H1 (cell line): ENCODE results near the gene NDUFAF7. TPM values are rescaled to one million over a fixed set of nuclear protein-coding genes. Genes with fewer than 3 reads are reported as not detected.

Experiments
- CTCF ChIA-PET: fragments of 300-600 bp; sonication (Branson Sonifier 250); formaldehyde crosslinking; loops from one replicate; lab custom pipeline; 2021; ENCODE audit not compliant: partially characterized antibody; lab: Charles Lee
- POLR2A ChIA-PET: fragments of 300-600 bp; sonication (Branson Sonifier 250); formaldehyde crosslinking; loops from one replicate; lab custom pipeline; 2021; ENCODE audit warnings: inconsistent platforms; ENCODE audit not compliant: partially characterized antibody; lab: Charles Lee
- DNase-seq, 2 experiments: peaks; one replicate each; pipeline versions ENCODE4 v3.0.0 to v3.0.0-alpha.2; 2010 to 2022; ENCODE audit warnings: low spot score in 2 of 2, low read depth in 1 of 2, mixed read lengths in 1 of 2
- FAIRE-seq: peaks from 2 replicates; lab custom pipeline; 2011; peaks lifted over from hg19 to GRCh38; lab: Jason Lieb, UNC
- H2AFZ ChIP-seq: 2 replicates; pipeline ENCODE4 v1.8.1; 2012; ENCODE audit warnings: low read length, inconsistent platforms
- H2AK5ac ChIP-seq: 2 replicates; pipeline ENCODE4 v1.6.1; 2013; ENCODE audit warnings: low read depth, low read length
- H2BK120ac ChIP-seq: replicated peaks from 2 replicates; pipeline ENCODE3; 2013; ENCODE audit warnings: low read depth, low read length, inconsistent platforms
- H2BK12ac ChIP-seq: 2 replicates; pipeline ENCODE4 v1.6.1; 2013; ENCODE audit warnings: low read depth, low read length
- H2BK15ac ChIP-seq: 2 replicates; pipeline ENCODE4 v1.6.1; 2013; ENCODE audit warnings: low read length
- H2BK20ac ChIP-seq: 2 replicates; pipeline ENCODE4 v1.6.1; 2013; ENCODE audit warnings: low read length
- H2BK5ac ChIP-seq: 2 replicates; pipeline ENCODE4 v1.6.1; 2013; ENCODE audit warnings: low read depth, low read length
- H3K14ac ChIP-seq: 2 replicates; pipeline ENCODE4 v1.6.1; 2013; ENCODE audit warnings: inconsistent platforms; ENCODE audit not compliant: insufficient read length
- H3K18ac ChIP-seq: 2 replicates; pipeline ENCODE4 v1.6.1; 2013; ENCODE audit warnings: low read length; ENCODE audit errors: extremely low read depth
- H3K23ac ChIP-seq: 2 replicates; pipeline ENCODE4 v1.6.1; 2013; ENCODE audit warnings: inconsistent platforms; ENCODE audit not compliant: insufficient read length
- H3K23me2 ChIP-seq: 2 replicates; pipeline ENCODE4 v1.6.1; 2013; ENCODE audit warnings: low read depth, low read length
- H3K27ac ChIP-seq: 2 replicates; pipeline ENCODE4 v1.6.1; 2011; ENCODE audit warnings: low read depth, low read length, inconsistent platforms
- H3K27me3 ChIP-seq, 4 experiments: replicated peaks in 1 of 4; 1 replicate in 1 of 4; 2 replicates in 3 of 4; pipeline versions ENCODE4 v1.6.1 to v1.8.1; 2011 to 2013; ENCODE audit warnings: low read length in 3 of 4, mild to moderate bottlenecking in 3 of 4, inconsistent platforms in 2 of 4, mixed read lengths in 2 of 4, moderate library complexity in 1 of 4; ENCODE audit not compliant: control insufficient read depth in 3 of 4, insufficient read depth in 3 of 4; ENCODE audit errors: extremely low read depth in 1 of 4
- H3K36me3 ChIP-seq, 4 experiments: 2 replicates each; pipeline versions ENCODE4 v1.6.1 to v1.8.1; 2011 to 2013; ENCODE audit warnings: mild to moderate bottlenecking in 4 of 4, low read length in 3 of 4, moderate library complexity in 2 of 4, control low read depth in 1 of 4, inconsistent platforms in 1 of 4; ENCODE audit not compliant: insufficient read depth in 4 of 4, control insufficient read depth in 2 of 4
- H3K4ac ChIP-seq: replicated peaks from 2 replicates; pipeline ENCODE3; 2013; ENCODE audit warnings: low read length, low read depth, mixed read lengths, inconsistent platforms; ENCODE audit not compliant: insufficient read length
- H3K4me1 ChIP-seq, 4 experiments: replicated peaks in 1 of 4; 1 replicate in 1 of 4; 2 replicates in 3 of 4; pipeline versions ENCODE4 v1.6.1 to v1.8.1; 2011 to 2013; ENCODE audit warnings: low read length in 3 of 4, inconsistent platforms in 2 of 4, mixed read lengths in 1 of 4; ENCODE audit not compliant: insufficient read depth in 4 of 4, control insufficient read depth in 3 of 4
- H3K4me2 ChIP-seq, 2 experiments: 2 replicates each; pipeline versions ENCODE4 v1.6.1 to v1.8.1; 2011 to 2013; ENCODE audit warnings: low read depth in 2 of 2, low read length in 2 of 2, control low read depth in 1 of 2, inconsistent platforms in 1 of 2, mild to moderate bottlenecking in 1 of 2; ENCODE audit not compliant: insufficient read depth in 1 of 2
- H3K4me3 ChIP-seq, 4 experiments: fragments of 200-600, 300-600 bp in 1 of 4; sonication (generic), shearing (Covaris generic), sonication (Bioruptor Twin) in 1 of 4; 2 replicates each; pipeline versions ENCODE4 v1.5.1 to v1.8.1; 2011 to 2016; ENCODE audit warnings: low read length in 4 of 4, low read depth in 3 of 4, control low read depth in 2 of 4, inconsistent platforms in 2 of 4, mild to moderate bottlenecking in 2 of 4, mixed read lengths in 1 of 4, moderate library complexity in 1 of 4; ENCODE audit not compliant: insufficient read depth in 2 of 4; ENCODE audit errors: extremely low read depth in 1 of 4
- H3K56ac ChIP-seq: replicated peaks from 2 replicates; pipeline ENCODE3; 2013; ENCODE audit warnings: low read depth, mild to moderate bottlenecking, mixed read lengths, low read length, inconsistent platforms; ENCODE audit not compliant: insufficient read length
- H3K79me1 ChIP-seq: 2 replicates; pipeline ENCODE4 v1.6.1; 2013; ENCODE audit warnings: low read depth, low read length, control low read depth
- H3K79me2 ChIP-seq, 2 experiments: 2 replicates each; pipeline versions ENCODE4 v1.6.1 to v1.8.1; 2012 to 2013; ENCODE audit warnings: low read length in 2 of 2, mild to moderate bottlenecking in 2 of 2, inconsistent platforms in 1 of 2; ENCODE audit not compliant: insufficient read depth in 2 of 2, control insufficient read depth in 1 of 2
- H3K9ac ChIP-seq, 4 experiments: replicated peaks in 1 of 4; 1 replicate in 1 of 4; 2 replicates in 3 of 4; pipeline versions ENCODE4 v1.6.1 to v1.8.1; 2011 to 2013; ENCODE audit warnings: low read depth in 3 of 4, low read length in 3 of 4, control low read depth in 2 of 4, mild to moderate bottlenecking in 2 of 4, moderate library complexity in 2 of 4, inconsistent platforms in 1 of 4; ENCODE audit errors: extremely low read depth in 1 of 4
- H3K9me3 ChIP-seq, 2 experiments: 2 replicates each; pipeline versions ENCODE4 v1.6.1 to v1.8.1; 2012 to 2013; ENCODE audit warnings: mild to moderate bottlenecking in 2 of 2, moderate library complexity in 2 of 2, control low read depth in 1 of 2, inconsistent platforms in 1 of 2, low read depth in 1 of 2, low read length in 1 of 2, mixed read lengths in 1 of 2; ENCODE audit not compliant: insufficient read depth in 2 of 2
- H4K20me1 ChIP-seq, 2 experiments: replicated peaks in 1 of 2; 2 replicates each; pipeline versions ENCODE3 to v1.8.1; 2011 to 2013; ENCODE audit warnings: inconsistent platforms in 2 of 2, low read length in 2 of 2, mild to moderate bottlenecking in 1 of 2; ENCODE audit not compliant: insufficient read depth in 2 of 2, control insufficient read depth in 1 of 2
- H4K5ac ChIP-seq: 2 replicates; pipeline ENCODE4 v1.6.1; 2013; ENCODE audit warnings: low read length, low read depth, mixed read lengths, inconsistent platforms; ENCODE audit not compliant: insufficient read length
- H4K8ac ChIP-seq: 2 replicates; pipeline ENCODE4 v1.8.0; 2013; ENCODE audit warnings: mild to moderate bottlenecking, moderate library complexity, low read length, inconsistent platforms; ENCODE audit not compliant: insufficient read depth; ENCODE audit errors: extremely low read depth
- H4K91ac ChIP-seq: replicated peaks from 2 replicates; pipeline ENCODE3; 2013; ENCODE audit warnings: low read length, mixed read lengths, inconsistent platforms; ENCODE audit not compliant: insufficient read length
- ATF3 ChIP-seq: IDR thresholded peaks from 2 replicates; pipeline ENCODE4 v1.6.1; 2011; ENCODE audit warnings: low read depth, mild to moderate bottlenecking, low read length; ENCODE audit not compliant: insufficient read depth
- CHD2 ChIP-seq: IDR thresholded peaks from 2 replicates; pipeline ENCODE4 v1.6.1; 2012; ENCODE audit warnings: low read length, improper control_type of control experiment
- CTBP2 ChIP-seq: IDR thresholded peaks from 2 replicates; pipeline ENCODE4 v1.7.0; 2011; ENCODE audit warnings: borderline replicate concordance, mild to moderate bottlenecking, moderate library complexity, mixed read lengths, low read length; ENCODE audit not compliant: insufficient read depth, insufficient read length
- GABPA ChIP-seq: IDR thresholded peaks from 2 replicates; pipeline ENCODE4 v1.6.1; 2011; ENCODE audit warnings: mild to moderate bottlenecking, low read length, moderate library complexity, borderline replicate concordance; ENCODE audit not compliant: insufficient read depth
- GTF2F1 ChIP-seq: IDR thresholded peaks from 2 replicates; pipeline ENCODE4 v1.6.1; 2012; ENCODE audit warnings: low read depth, low read length, improper control_type of control experiment, borderline replicate concordance
- JUND ChIP-seq: IDR thresholded peaks from 2 replicates; pipeline ENCODE4 v1.6.1; 2011; ENCODE audit warnings: mild to moderate bottlenecking, improper control_type of control experiment, low read length
- KDM4A ChIP-seq: IDR thresholded peaks from one replicate; pipeline ENCODE4 v1.7.1; 2012; ENCODE audit warnings: low read depth, mild to moderate bottlenecking, moderate library complexity, low read length, inconsistent platforms; ENCODE audit not compliant: severe bottlenecking
- MAFK ChIP-seq: IDR thresholded peaks from 2 replicates; pipeline ENCODE4 v1.6.1; 2012; ENCODE audit warnings: low read depth, mild to moderate bottlenecking, improper control_type of control experiment, low read length
- POU5F1 ChIP-seq: IDR thresholded peaks from 2 replicates; pipeline ENCODE4 v1.6.1; 2011; ENCODE audit warnings: low read depth, mild to moderate bottlenecking, low read length, moderate library complexity
- RAD21 ChIP-seq, 2 experiments: IDR thresholded peaks in 1 of 2; conservative IDR thresholded peaks in 1 of 2; 2 replicates each; pipeline ENCODE4 v1.6.1; 2011; ENCODE audit warnings: low read depth in 2 of 2, low read length in 2 of 2, improper control_type of control experiment in 1 of 2, inconsistent platforms in 1 of 2, mild to moderate bottlenecking in 1 of 2, moderate library complexity in 1 of 2
- SIRT6 ChIP-seq: IDR thresholded peaks from one replicate; pipeline ENCODE4 v1.7.1; 2012; ENCODE audit warnings: low read length, inconsistent platforms
- SIX5 ChIP-seq: IDR thresholded peaks from 2 replicates; pipeline ENCODE4 v1.6.1; 2011; ENCODE audit warnings: mild to moderate bottlenecking, low read depth, low read length
- SP2 ChIP-seq: IDR thresholded peaks from 2 replicates; pipeline ENCODE4 v1.6.1; 2012; ENCODE audit warnings: mild to moderate bottlenecking, low read length, inconsistent platforms
- TAF1 ChIP-seq: IDR thresholded peaks from 2 replicates; pipeline ENCODE4 v1.6.1; 2011; ENCODE audit warnings: mild to moderate bottlenecking, low read depth, low read length
- TEAD4 ChIP-seq: IDR thresholded peaks from 2 replicates; pipeline ENCODE4 v1.6.1; 2012; ENCODE audit warnings: low read depth, low read length, inconsistent platforms, mixed read lengths
- WGBS, 2 experiments: shearing (Covaris generic) in 1 of 2; methylation state at CpG; one replicate each; pipeline versions ENCODE4 v1.1.6 to v1.1.7; 2013 to 2015; ENCODE audit warnings: low lambda C conversion rate in 2 of 2, mixed read lengths in 2 of 2, inconsistent platforms in 1 of 2, low coverage in 1 of 2, missing lambda C conversion rate in 1 of 2; ENCODE audit not compliant: insufficient replicate concordance in 2 of 2, insufficient coverage in 1 of 2, insufficient read length in 1 of 2; ENCODE audit errors: extremely low coverage in 1 of 2, missing lambda C conversion rate in 1 of 2; 5-methylcytosine and 5-hydroxymethylcytosine counted together
- polyA plus RNA-seq, 7 experiments: library from polyadenylated mRNA; depleted of rRNA in 3 of 7; stranded (reverse) in 5 of 7; unstranded in 2 of 7; fragments of >200 nt in 5 of 7; fragments of 200-250 nt in 2 of 7; gene quantifications; 1 replicate in 5 of 7; 2 replicates in 1 of 7; 4 replicates in 1 of 7; pipeline versions ENCODE4 v1.2.1 to v1.2.3, GENCODE V29; 2011 to 2013; ENCODE audit warnings: missing spikeins in 2 of 7, mixed read lengths in 2 of 7
- total RNA-seq: library from RNA; stranded (reverse); fragmentation: NEBNext Ultra II Directional; extraction: Animal tissue kit (Norgen Biotek cat#: 25700); gene quantifications from 2 replicates; pipeline ENCODE4 v1.2.1, GENCODE V29; 2021

NDUFAF7 gene
- total and polyA plus RNA-seq, 2 of the 8 experiments (the other 6 are each of a cell fraction or from before 2014, with no cell fraction given), result 50.2 to 56.0 TPM

GRCh38 chr2:37291680-37292079, 60.2 kb downstream of the NDUFAF7 start:
- DNase-seq (no peak), FAIRE-seq (no peak)
- H4K8ac ChIP-seq, result no peak overlapping the region
- H2BK120ac ChIP-seq, result no peak overlapping the region
- H3K36me3 ChIP-seq, result peaks cover 0 to 27% (median 9%) of the 10 kb centered on the region in 4 experiments; a peak in 5 of 8 replicates
- H2BK12ac ChIP-seq, result no peak overlapping the region
- POLR2A ChIA-PET, result no interaction called here
- no peak overlapping the region for H4K91ac ChIP-seq
- no peaks in the 10 kb centered on the region for H3K27me3 ChIP-seq
- no peaks in the 10 kb centered on the region; the same call in 1 of the 2 replicates for H3K79me1 ChIP-seq
- no peak for TF ChIP-seq GABPA
- no peak for TF ChIP-seq ATF3
- no peak for TF ChIP-seq TAF1
- no peak for TF ChIP-seq JUND
- TF ChIP-seq GTF2F1, result no peak
- TF ChIP-seq KDM4A, result no peak
- TF ChIP-seq MAFK, result no peak
- TF ChIP-seq SIRT6, result no peak
- no peak for TF ChIP-seq SIX5
- no peak for TF ChIP-seq RAD21 (IDR thresholded peaks at IDR 0.05 in 1 of 2, conservative IDR thresholded peaks at IDR 0.05 in 1 of 2; ENCODE audit: low read depth in 2 of 2, low read length in 2 of 2)
- no peak for TF ChIP-seq TEAD4
- TF ChIP-seq CHD2, result no peak
- TF ChIP-seq CTBP2, result no peak
- no peak for TF ChIP-seq POU5F1
- no peak for TF ChIP-seq SP2
- no peak overlapping the region for H3K4me3 ChIP-seq
- H3K4me1 ChIP-seq, result no peaks in the 10 kb centered on the region
- no peak overlapping the region for H3K23ac ChIP-seq
- H2BK15ac ChIP-seq, result no peak overlapping the region
- H3K4ac ChIP-seq, result no peak overlapping the region
- H3K79me2 ChIP-seq, result peaks cover 0 to 17% of the 10 kb centered on the region in 2 experiments; a peak in 2 of 4 replicates
- CTCF ChIA-PET, result no interaction called here
- H3K23me2 ChIP-seq, result no peaks in the 10 kb centered on the region
- no peak overlapping the region for H3K27ac ChIP-seq
- no peak overlapping the region for H3K14ac ChIP-seq
- H4K20me1 ChIP-seq, result no peaks in the 10 kb centered on the region
- no peak overlapping the region for H3K4me2 ChIP-seq
- no peak overlapping the region for H4K5ac ChIP-seq
- no peak overlapping the region for H3K18ac ChIP-seq
- H3K9ac ChIP-seq, result no peak overlapping the region
- H3K56ac ChIP-seq, result no peak overlapping the region
- 96 to 100% methylated on average over 2 of the region's 2 CpGs for whole genome bisulfite sequencing, 2 experiments
- no peak overlapping the region for H2BK20ac ChIP-seq
- no peak overlapping the region for H2AK5ac ChIP-seq
- H2AFZ ChIP-seq, result no peak overlapping the region
- H2BK5ac ChIP-seq, result no peak overlapping the region
- H3K9me3 ChIP-seq, result no peaks in the 10 kb centered on the region
